CD4-positive, alpha-beta T cell treated with Interleukin-10 for 1 hour (primary cell): Measurements from ENCODE around the gene IL4R.

Source experiments
- DNase-seq: peaks from one replicate; pipeline ENCODE4 v3.0.0-alpha.2; 2020

IL4R gene

GRCh38 chr16:27289669-27290068 is 24.1 kb upstream of the IL4R start:
- no peak for DNase-seq

- no peak for DNase-seq
Observed at GRCh38 chr16:27290562-27290961, 23.2 kb upstream of the IL4R start.

DNA sequence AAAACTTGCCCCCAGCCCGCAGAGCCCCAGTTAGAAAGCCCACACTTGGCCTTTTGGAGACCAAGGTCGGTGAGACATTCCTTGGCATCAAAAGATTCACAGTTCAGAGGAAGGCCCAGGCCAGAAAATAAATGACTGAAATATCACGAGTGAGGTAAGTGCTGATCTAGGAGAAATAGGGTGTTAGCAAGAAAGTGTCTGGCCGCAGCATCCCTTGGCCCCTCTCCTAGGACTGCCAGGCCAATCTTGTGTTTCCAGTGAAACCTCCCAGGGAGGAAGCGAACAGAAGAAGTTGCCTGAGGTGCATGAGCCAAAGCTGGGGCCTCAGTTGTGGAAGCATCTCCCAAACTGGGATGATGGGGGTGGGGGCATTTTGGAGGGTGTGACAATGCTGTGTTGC is 22.7 kb upstream of the IL4R start:
- DNase-seq, result no peak

DNA sequence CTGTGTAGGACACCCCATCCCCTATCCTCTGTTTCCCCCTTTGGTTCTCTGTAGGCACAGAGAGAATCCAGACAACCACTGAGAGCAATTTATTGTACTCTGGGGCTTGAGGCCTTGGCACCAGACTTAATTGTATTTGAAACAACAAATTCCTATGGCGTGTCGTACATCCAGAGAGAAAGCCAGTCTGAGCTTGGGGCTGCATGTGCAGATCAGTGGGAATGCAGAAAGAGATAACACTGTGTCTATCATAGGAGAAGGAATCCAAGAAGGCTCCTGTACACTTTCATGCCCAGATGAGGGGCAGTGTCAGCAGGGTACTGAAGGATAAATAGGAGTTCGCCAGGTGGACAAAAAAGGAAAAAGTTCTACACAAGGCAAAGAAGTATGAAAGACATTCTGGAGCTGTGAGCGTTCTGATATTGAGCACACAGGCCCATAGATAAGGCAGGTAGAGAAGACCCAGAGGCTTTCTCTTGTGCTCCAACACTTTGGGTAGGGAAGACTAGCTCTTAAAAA is 22.0 kb upstream of the IL4R start:
- no peak for DNase-seq

- no peak for DNase-seq
Observed at GRCh38 chr16:27293343-27293742, 20.4 kb upstream of the IL4R start.

DNA sequence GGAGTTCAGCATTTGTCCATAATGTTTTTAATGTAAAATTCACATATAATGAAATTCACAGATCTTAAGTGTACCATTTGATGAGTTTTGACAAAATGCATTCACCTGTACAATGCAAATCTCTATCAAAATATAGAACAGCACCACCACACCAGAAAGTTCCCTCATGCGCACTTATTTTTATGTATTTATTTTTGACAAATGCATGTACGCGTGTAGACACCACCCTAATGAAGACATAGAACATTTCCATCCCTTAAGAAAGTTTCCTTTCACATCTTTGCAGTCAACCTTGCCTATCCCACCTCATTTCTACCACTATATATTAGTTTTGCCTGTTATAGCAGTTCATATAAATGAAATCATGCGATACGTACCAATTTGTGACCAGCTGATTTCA is 15.6 kb upstream of the IL4R start:
- DNase-seq, result no peak

GRCh38 chr16:27301236-27301861 is 12.4 kb upstream of the IL4R start:
- DNase-seq, result no peak

DNA sequence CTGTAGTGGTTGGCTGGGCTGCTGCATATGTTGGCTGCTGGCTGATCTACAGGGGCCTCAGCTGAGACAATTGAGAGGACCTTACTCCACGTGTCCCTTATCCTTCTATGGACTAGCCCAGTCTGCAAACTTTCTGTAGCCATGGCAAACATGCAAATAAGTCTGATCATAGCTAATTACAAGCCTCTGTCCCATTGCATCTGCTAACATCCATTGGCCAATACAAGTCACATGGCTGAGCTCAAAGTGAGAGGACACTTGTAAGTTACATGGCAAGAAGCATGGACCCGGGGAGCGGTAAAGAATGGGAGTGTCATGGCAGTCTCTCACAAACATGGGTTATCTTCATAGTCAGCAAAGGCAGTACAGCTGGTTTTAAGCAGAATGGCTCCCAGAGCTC is 11.6 kb upstream of the IL4R start:
- no peak for DNase-seq

DNA sequence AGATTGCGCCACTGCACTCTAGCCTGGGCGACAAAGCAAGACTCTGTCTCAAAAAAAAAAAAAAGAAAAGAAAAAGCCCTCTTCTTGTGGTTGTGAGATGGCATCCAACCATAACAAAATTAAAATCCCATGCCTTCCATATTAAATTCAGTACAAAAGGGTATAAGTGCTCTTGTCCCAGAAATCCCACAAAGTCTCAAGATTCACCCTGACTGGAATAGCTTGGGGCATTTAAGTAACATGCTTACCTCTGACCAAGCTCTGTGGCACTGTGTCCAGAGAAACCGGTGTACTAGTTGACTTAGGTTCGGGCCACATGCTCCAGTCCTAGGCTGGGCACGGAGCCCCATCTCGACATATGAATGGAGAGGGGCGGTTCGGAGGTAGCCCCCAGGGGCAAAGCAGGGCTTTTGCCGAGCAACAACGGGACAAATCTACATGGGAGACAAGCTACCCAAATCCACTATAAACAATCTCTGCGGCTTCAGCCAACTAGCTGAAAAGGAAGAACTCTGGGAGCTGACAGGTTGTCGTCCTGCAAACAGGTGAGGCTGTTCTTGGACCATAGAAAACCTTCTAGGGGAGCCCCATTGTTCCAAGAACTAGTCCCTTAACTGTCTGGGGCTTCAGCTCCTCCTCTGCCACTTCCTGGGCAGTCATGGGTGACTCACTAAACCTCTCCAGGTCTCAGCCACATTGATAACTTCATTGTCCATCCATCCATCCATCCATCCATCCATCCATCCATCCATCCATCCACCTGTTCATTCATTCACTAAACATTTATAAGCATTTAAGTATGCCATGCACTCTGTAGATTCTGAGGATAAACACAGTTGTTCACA is 10.3 kb upstream of the IL4R start:
- DNase-seq, result no peak

DNA sequence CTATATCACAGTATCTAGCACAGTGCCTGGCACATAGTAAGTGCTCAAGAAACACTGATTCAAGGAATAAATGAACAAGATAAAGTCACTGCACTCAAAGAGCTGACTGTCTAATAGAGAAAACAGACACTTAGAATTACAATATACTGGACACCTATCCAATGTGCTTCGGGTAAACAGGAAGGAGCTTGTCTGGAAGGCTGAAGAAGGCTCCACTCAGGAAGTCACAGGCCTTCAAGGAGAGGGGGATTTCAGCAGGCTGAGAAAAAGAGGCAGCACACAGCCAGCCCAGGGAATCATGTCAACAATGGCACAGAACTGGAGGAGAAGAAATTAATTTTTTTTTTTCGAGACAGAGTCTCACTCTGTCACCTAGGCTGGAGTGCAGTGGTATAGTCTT is 9.7 kb upstream of the IL4R start:
- no peak for DNase-seq

DNA sequence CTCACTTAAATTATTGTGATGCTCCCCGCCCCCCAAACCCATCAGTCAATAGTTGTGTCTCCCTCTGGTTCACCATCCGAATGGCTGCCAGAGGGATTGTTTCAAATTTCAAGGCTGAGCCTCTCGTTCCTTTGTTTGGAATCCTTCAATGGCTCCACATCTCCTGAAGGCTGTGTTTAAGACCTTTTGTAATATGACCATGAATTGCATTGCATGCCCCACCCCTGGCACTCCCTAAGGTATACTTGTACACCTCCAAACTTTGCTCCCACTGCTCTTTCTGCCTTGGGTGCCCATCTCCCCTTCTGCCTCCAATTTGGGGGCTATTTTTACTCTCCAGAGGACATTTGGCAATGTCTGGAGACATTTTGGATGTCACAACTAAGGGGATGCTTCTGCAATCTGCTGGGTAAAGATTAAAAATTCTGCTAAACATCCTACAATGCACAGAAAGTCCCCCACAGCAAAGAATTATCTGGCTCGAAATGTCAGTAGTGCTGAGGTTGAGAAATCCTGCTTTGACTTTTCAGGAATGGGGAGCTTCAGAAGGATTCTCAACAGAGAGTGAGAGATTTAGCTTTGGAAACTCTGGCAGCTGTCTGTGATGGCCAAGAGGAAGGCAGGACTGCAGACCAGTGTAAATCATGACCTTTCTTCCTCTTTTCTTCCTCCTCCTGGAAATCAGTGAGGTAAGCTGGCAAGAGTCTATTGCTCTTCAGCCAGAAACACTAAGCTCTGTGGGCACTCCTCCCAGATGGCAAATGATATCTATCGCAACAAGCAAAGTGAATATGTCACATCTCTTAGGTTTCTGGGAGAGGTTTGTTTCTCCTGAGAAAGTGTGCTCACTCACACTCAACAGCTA is 8.7 kb upstream of the IL4R start:
- DNase-seq, result no peak

DNA sequence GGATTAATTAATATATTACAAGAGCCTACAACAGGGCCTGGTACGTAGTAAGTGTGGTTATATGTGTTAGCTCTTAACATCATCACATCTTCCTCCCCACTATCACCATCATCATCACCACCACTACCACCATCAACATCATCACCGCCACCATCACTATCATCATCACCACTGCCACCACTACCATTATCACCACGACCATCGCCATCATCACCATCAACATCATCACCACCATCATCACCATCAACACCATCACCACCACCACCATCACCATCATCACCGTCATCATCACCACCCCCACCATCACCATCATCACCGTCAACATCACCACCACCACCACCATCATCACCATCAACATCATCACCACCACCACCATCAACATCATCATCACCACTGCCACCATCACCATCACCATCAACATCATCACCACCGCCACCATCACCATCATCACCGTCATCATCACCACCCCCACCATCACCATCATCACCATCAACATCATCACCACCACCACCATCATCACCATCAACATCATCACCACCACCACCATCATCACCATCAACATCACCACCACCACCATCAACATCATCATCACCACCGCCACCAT is 7.8 kb upstream of the IL4R start:
- DNase-seq, result no peak

DNA sequence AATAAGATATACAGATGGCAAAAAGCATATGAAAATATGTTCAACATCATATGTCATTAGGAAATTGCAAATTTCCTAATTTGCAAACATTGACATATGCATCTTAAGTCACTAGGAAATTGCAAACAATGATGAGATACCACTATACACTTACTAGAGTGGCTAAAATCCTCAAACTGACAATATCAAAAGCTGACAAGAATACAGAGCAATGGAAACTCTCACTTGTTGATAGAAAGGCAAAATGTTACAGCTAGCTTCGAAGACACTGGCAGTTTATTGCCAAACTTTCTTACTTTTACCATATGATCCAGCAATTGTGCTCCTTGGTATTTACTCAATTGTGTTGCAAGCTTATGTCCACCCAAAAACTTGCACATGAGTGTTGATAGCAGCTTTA is 5.0 kb upstream of the IL4R start:
- DNase-seq, result no peak

DNA sequence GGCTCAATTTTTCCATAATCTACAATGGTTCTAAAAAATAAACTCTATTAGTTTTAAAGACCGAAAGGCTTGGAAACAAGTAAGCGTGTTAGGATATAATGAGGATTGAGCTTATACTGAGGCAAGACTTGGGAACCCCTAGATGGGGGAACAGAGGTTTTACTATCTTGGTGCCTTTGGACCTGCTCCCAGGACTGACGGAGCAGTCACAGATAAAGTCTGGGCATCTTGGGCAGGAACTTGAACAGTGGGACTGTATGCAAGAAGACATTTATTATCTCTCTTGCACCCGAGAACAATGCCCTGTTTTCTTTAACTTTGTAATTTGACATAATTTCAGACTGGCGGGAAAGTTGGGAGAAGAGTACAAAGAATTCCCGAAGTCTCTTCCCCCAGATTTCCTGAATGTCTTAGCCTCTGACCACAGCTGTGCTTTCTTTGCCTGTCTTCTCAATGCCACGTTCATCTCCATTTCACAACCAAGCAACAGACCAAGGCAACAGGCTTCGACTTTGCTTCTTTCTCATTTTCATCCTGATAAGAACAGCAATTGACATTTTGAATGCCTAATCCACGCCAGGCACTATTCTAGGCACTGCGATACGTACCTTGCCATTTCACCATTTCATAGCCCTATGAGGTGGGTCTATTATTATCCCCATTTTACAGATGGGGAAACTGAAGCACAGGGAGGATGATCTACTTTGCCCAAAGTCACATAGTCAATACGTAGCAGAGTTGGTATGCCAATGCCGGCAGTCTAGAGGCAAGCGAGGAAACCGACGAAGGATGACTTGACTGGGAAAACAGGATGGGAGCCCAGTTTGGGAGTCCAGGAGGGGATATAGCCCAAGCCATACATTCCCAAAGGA is 3.0 kb upstream of the IL4R start:
- no peak for DNase-seq

DNA sequence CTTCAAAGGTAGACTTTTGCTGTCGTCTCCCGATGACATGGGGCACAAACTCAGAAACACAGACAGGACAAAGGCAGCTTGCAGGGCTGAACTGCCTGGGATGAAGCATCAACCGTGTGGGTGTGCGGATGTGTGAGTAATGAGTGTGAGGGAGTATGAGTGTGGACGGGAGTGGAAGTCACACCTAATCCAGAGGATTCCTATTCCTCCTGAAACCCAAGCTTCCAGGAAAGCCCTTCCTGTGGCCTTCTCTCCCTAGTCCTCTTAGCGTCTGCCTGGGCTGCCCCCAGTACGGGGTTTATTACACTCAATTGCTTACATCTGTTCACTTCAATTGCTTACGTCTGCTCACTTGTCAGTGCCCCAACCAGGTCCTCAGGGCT is 2.3 kb upstream of the IL4R start:
- no peak for DNase-seq

DNA sequence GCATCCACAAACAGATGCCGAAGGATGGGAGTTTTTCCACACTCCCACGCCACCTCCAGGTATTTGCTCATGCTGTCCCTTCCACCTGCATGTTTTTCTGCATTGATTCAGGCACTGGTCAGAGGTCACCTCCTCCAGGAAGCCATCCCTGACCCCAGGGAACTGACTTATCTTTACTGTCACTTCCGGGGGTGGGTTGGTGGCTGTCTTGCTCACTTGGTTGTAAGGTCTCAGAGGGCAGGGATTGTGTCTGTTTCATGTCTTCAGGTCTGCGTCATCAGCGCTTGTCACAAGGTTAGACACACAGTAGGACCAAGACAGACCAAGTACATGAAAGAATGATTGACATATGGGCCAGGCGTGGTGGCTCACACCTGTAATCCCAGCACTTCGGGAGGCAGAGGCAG is 1.9 kb upstream of the IL4R start:
- DNase-seq, result no peak

DNA sequence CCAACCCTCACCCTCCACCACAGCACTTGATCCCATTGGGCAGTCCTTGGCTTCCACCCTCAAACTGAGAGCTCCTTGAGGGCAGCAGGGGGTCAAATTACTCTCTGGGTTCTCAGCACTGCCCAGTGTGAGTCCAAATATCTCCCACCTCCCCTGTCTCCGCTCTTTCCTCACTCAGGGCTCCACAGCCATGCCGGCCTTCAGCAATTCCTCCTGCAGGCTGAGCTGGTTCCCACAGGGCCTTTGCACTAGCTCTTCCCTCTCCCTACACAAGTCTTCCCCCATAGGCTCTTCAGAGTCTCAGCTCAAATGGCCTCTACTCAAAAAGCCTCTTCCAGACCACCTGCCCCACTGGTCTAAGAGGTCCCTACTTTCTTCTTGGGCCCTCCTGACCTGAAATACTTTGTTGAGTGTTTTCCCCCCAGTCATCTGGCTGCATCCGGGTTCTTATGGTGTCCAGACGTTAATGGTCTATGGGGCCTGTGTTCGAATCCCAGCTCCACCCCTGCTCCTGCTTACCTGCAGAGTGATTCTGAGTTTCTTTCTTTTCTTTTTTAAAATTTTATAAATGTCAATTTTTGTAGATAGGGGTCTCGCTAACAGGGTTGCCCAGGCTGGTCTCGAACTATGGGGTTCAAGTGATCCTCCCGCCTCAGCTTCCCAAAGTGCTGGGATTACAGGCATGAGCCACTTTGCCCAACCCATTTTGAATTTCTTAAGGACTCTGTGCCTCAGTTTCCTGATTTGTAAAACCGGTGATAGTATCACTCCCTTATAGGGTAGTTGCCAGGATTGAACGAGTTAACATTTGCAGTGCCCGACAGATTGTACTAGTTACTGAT is 973 bp upstream of the IL4R start:
- DNase-seq, result no peak

DNA sequence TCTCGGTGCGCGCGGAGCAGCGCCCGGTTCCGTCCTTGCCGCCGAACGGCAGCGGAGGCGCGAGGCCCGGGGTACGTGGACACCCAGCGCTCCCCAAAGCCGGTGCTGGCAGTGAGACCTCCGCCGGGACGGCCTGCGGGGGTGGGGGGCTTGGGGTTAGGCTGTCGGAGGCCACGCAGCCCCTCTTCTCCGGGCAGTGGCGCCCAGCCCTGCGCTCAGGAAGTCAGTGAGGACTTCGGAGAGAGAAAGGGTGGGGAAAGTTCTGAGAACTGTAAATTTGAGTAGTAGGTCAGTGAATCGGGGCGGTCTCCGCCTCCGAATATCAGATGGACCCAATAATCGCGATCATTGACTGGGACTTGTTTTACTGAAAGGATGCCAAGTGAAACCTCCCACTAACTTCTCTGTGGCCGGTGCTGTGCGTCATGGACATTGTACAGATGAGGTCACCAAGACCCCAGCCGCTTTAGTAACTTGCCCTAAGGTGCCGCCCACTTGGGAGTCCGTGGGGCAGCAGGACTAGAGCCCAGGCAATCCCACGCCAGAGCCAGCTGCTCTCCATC is 468 bp downstream of the IL4R start:
- DNase-seq, result peak; percentile 59

- DNase-seq, result no peak
Observed at GRCh38 chr16:27314986-27315332, 1.2 kb downstream of the IL4R start.

- DNase-seq, result peak; percentile 53
Observed at GRCh38 chr16:27315333-27316037, 1.7 kb downstream of the IL4R start.
